ENCODE data around the gene HDAC5. TPM values are rescaled to one million over a fixed set of nuclear protein-coding genes. Genes with fewer than 3 reads are reported as not detected.

The HDAC5 gene
- total RNA-seq, 1 donor from 2014 or later = 185 TPM

DNA sequence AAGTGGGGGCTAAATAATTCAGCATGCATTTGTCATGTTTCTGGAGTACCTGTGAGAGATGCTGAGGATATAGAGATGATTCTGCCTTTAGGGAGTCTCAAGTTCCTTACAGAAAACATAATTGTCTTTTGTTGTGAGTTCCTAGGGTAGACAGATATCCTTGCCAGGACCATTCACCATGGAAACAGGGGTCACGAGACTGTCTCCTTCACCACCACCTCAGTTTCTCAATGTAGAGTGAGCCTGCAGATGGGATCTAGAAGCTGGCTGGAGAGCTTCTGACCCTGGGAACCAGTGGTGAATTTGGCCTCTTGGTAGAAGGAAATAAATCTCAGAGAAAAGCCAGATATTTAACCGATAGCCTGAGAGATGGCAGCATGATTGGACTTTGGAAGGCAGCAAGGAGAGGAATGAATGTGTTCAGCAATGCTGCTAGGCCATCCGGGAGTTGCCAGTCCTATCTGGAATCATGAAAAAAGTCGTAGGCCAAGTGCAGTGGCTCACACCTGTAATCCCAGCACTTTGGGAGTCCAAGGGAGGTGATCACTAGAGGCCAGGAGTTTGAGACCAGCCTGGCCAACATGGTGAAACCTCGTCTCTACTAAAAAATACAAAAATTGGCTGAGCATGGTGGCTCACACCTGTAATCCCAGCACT is 7.4 kb upstream of the HDAC5 start:
- Mint-ChIP-seq H3K27me3 (ENCODE audit: unreplicated experiment) (peaks cover 2% of the 10 kb centered on the region), H3K4me3 (ENCODE audit: unreplicated experiment) (no peak overlapping the region), H3K9me3 (ENCODE audit: unreplicated experiment) (no peaks in the 10 kb centered on the region), H3K4me1 (ENCODE audit: low read depth, unreplicated experiment) (no peaks in the 10 kb centered on the region), H3K27ac (ENCODE audit: unreplicated experiment) (no peak overlapping the region), H3K36me3 (ENCODE audit: unreplicated experiment) (no peaks in the 10 kb centered on the region)
- no peak for DNase-seq
- TF ChIP-seq, protein P1, sequence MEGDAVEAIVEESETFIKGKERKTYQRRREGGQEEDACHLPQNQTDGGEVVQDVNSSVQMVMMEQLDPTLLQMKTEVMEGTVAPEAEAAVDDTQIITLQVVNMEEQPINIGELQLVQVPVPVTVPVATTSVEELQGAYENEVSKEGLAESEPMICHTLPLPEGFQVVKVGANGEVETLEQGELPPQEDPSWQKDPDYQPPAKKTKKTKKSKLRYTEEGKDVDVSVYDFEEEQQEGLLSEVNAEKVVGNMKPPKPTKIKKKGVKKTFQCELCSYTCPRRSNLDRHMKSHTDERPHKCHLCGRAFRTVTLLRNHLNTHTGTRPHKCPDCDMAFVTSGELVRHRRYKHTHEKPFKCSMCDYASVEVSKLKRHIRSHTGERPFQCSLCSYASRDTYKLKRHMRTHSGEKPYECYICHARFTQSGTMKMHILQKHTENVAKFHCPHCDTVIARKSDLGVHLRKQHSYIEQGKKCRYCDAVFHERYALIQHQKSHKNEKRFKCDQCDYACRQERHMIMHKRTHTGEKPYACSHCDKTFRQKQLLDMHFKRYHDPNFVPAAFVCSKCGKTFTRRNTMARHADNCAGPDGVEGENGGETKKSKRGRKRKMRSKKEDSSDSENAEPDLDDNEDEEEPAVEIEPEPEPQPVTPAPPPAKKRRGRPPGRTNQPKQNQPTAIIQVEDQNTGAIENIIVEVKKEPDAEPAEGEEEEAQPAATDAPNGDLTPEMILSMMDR (IDR thresholded peaks at IDR 0.05; ENCODE audit: partially characterized antibody, unreplicated experiment) = no peak

DNA sequence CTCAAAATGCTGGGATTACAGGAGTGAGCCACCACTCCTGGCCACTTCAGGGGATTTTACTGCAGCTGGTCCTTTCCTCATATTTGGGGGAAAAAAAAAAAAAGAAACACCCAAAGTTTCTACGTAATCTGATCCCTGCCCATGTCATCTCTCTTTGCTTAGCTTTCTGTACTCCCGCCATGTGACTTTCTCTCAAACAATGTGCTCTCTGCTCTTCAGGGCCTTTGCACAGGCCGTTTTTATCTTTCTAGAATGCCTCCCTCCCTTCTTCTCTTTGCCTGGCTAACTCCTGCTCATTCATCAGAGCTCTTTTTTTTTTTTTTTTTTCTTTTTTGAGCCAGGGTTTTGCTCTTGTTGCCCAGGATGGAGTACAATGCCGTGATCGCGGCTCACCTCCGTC is 4.9 kb upstream of the HDAC5 start:
- TF ChIP-seq, protein P1 (IDR thresholded peaks at IDR 0.05; ENCODE audit: partially characterized antibody, unreplicated experiment) = no peak
- Mint-ChIP-seq H3K9me3 (ENCODE audit: unreplicated experiment) (no peaks in the 10 kb centered on the region), H3K4me1 (ENCODE audit: low read depth, unreplicated experiment) (peaks cover 4% of the 10 kb centered on the region), H3K36me3 (ENCODE audit: unreplicated experiment) (no peaks in the 10 kb centered on the region), H3K27ac (ENCODE audit: unreplicated experiment) (no peak overlapping the region), H3K27me3 (ENCODE audit: unreplicated experiment) (peaks cover 1% of the 10 kb centered on the region), H3K4me3 (ENCODE audit: unreplicated experiment) (no peak overlapping the region)
- DNase-seq = no peak

DNA sequence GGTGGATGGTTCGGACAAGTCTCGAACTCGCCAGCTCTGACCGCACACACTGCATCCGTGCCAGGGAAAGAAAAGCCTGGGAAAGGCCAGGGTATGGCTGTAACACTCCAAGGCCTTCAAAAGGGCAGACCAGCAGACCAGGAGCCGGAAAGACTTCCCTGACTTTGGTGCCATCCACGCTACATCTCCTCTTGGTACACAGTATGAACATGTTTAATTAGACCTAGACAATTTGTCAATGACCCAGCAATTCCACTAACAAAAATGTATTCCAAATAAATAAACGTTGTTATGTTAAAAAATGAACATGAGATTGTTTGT is 637 bp upstream of the HDAC5 start:
- Mint-ChIP-seq H3K27ac (ENCODE audit: unreplicated experiment) (peak overlapping the region; percentile 94), H3K4me1 (ENCODE audit: low read depth, unreplicated experiment) (peaks cover 27% of the 10 kb centered on the region), H3K4me3 (ENCODE audit: unreplicated experiment) (peak overlapping the region; percentile 83), H3K36me3 (ENCODE audit: unreplicated experiment) (no peaks in the 10 kb centered on the region), H3K9me3 (ENCODE audit: unreplicated experiment) (peaks cover 13% of the 10 kb centered on the region), H3K27me3 (ENCODE audit: unreplicated experiment) (peaks cover 6% of the 10 kb centered on the region)
- DNase-seq = no peak
- TF ChIP-seq, protein P1 (IDR thresholded peaks at IDR 0.05; ENCODE audit: partially characterized antibody, unreplicated experiment) = peak; percentile 22

DNA sequence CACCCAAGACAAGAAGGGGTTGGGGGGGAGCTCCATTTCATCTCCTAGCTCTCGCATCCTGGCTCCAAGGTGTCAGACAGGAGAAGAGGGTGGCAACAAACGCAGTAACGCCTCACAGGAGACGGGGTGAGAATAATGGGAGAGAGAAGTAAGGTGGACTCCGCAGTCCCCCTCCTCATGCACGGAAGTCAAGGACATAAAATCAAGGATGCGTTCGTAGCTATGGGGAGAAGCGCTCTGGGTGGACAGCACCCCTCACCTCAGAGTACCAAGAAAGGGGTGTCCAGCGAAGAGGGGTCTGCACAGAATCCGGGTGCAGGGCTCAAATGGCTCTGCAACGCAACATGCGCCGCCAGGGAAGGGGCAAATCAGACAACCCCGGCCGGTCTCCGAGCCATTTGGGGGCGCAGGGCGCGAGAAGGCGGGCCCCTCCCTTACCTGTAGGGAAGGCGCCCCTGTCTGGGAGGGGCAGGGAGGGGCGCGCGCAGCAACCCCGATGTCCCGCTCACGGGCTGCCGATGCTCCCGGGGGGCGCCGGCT is 555 bp downstream of the HDAC5 start:
- H3K4me3 Mint-ChIP-seq (ENCODE audit: unreplicated experiment) = peak overlapping the region; percentile 97
- peaks cover 6% of the 10 kb centered on the region for H3K27me3 Mint-ChIP-seq (ENCODE audit: unreplicated experiment)
- H3K27ac Mint-ChIP-seq (ENCODE audit: unreplicated experiment) = peak overlapping the region; percentile 96
- no peaks in the 10 kb centered on the region for H3K36me3 Mint-ChIP-seq (ENCODE audit: unreplicated experiment)
- peaks cover 13% of the 10 kb centered on the region for H3K9me3 Mint-ChIP-seq (ENCODE audit: unreplicated experiment)
- TF ChIP-seq, protein P1 (IDR thresholded peaks at IDR 0.05; ENCODE audit: partially characterized antibody, unreplicated experiment) = no peak
- DNase-seq = no peak
- H3K4me1 Mint-ChIP-seq (ENCODE audit: low read depth, unreplicated experiment) = peaks cover 38% of the 10 kb centered on the region

DNA sequence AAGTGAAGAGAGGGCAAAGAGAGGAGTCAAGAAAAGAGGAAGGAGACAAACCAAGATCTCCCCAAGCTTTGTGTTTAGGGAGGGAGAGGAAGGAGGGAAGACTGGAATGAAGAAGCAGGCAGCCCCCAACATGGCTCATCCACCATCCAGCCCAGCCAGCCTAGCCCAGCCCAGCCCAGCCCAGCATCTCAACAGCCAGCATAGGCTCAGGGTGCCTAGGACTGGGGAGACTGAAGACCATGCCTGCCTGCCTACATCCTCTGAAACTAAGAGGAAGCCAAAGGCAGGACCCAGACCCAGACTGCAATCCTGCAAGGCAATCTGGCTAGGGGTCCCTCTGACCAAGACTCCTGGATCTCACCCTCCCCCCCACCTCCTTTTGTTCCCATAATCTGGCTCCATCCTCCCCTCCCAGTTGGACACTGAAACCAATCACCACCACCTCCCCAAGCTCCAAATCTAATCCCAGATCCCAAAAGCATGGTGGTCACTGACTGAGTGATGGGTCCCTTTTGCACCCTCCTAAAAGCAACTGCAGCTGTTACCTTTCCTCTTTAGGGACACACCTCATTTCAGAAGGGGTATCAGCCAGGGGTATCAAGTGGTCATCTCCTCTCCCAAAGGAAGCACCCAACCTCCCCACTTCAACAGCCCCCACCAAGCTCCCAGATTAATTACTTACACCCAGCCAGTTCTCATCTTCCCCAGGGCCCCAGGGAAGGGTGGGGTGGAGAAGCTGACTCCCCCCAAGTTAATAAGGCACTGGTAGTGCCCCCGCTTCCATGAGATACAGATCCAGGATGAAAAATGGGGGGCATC is 1.2 kb downstream of the HDAC5 start:
- Mint-ChIP-seq H3K9me3 (ENCODE audit: unreplicated experiment) (peaks cover 13% of the 10 kb centered on the region), H3K4me1 (ENCODE audit: low read depth, unreplicated experiment) (peaks cover 44% of the 10 kb centered on the region), H3K4me3 (ENCODE audit: unreplicated experiment) (peak overlapping the region; percentile 97), H3K27ac (ENCODE audit: unreplicated experiment) (peak overlapping the region; percentile 96), H3K36me3 (ENCODE audit: unreplicated experiment) (no peaks in the 10 kb centered on the region), H3K27me3 (ENCODE audit: unreplicated experiment) (peaks cover 6% of the 10 kb centered on the region)
- TF ChIP-seq, protein P1 (IDR thresholded peaks at IDR 0.05; ENCODE audit: partially characterized antibody, unreplicated experiment) = no peak
- no peak for DNase-seq
